Medulla oblongata (tissue), 1 donor: Measurements from ENCODE around the gene SRXN1.

Experiments used
- DNase-seq: peaks from one replicate; pipeline ENCODE4 v3.0.0-alpha.2; 2015; ENCODE audit errors: extremely low spot score

Gene SRXN1

GRCh38 chr20:635893-636338 is 17.1 kb downstream of the SRXN1 start:
- no peak for DNase-seq

- DNase-seq, result no peak
Observed at GRCh38 chr20:635028-635892, 17.7 kb downstream of the SRXN1 start.

- no peak for DNase-seq
Observed at GRCh38 chr20:634148-634925, 18.7 kb downstream of the SRXN1 start.

GRCh38 chr20:631101-631500 is 21.9 kb downstream of the SRXN1 start:
- DNase-seq, result no peak

GRCh38 chr20:626579-626978 is 26.4 kb downstream of the SRXN1 start:
- DNase-seq, result no peak

GRCh38 chr20:625360-625932 is 27.6 kb downstream of the SRXN1 start:
- DNase-seq, result no peak

GRCh38 chr20:623704-624103 is 29.3 kb downstream of the SRXN1 start:
- DNase-seq, result no peak

- no peak for DNase-seq
Observed at GRCh38 chr20:623021-623420, 30.0 kb downstream of the SRXN1 start.

- DNase-seq, result no peak
Observed at GRCh38 chr20:622161-622560, 30.8 kb downstream of the SRXN1 start.

GRCh38 chr20:621125-621756 is 31.8 kb downstream of the SRXN1 start:
- no peak for DNase-seq

GRCh38 chr20:620246-620645 is 32.8 kb downstream of the SRXN1 start:
- no peak for DNase-seq

GRCh38 chr20:618980-619379 is 34.0 kb downstream of the SRXN1 start:
- DNase-seq, result no peak

GRCh38 chr20:617934-618690 is 34.9 kb downstream of the SRXN1 start:
- DNase-seq, result no peak

GRCh38 chr20:615514-615913 is 37.5 kb downstream of the SRXN1 start:
- no peak for DNase-seq

- DNase-seq, result no peak
Observed at GRCh38 chr20:611843-612185, 41.2 kb downstream of the SRXN1 start.

- DNase-seq, result no peak
Observed at GRCh38 chr20:611047-611842, 41.8 kb downstream of the SRXN1 start.

GRCh38 chr20:610130-611046 is 42.6 kb downstream of the SRXN1 start, which contains the start of gene TCF15:
TSS of gene TCF15 (minus strand) at chr20:610309. CDS start at chr20:610237, 72 bp downstream.
- no peak for DNase-seq

GRCh38 chr20:609371-609964 is 43.5 kb downstream of the SRXN1 start:
- no peak for DNase-seq

- DNase-seq, result no peak
Observed at GRCh38 chr20:608970-609369, 44.0 kb downstream of the SRXN1 start.
